Adipocyte (in vitro differentiated cells): Measurements from ENCODE around the gene DNAJC16.

ENCODE experiments used
- DNase-seq: peaks from one replicate; pipeline ENCODE4 v3.0.0-alpha.2; 2015; ENCODE audit warnings: low read depth
- H3K27me3 ChIP-seq: replicated peaks from 2 replicates; pipeline ENCODE4 v1.7.0; 2013; ENCODE audit warnings: mild to moderate bottlenecking, low read length, moderate library complexity; ENCODE audit not compliant: control insufficient read depth, insufficient read depth
- H3K36me3 ChIP-seq: 2 replicates; pipeline ENCODE4 v1.7.0; 2013; ENCODE audit warnings: low read length, mild to moderate bottlenecking, moderate library complexity; ENCODE audit not compliant: control insufficient read depth, insufficient read depth, severe bottlenecking
- H3K4me1 ChIP-seq: 2 replicates; pipeline ENCODE4 v1.7.0; 2013; ENCODE audit warnings: mild to moderate bottlenecking, low read length, moderate library complexity; ENCODE audit not compliant: control insufficient read depth, insufficient read depth
- H3K4me3 ChIP-seq: 2 replicates; pipeline ENCODE4 v1.7.0; 2013; ENCODE audit warnings: mild to moderate bottlenecking, low read length, moderate library complexity
- H3K9ac ChIP-seq: 2 replicates; pipeline ENCODE4 v1.7.0; 2013; ENCODE audit warnings: mild to moderate bottlenecking, low read length, moderate library complexity
- H3K9me3 ChIP-seq: 2 replicates; pipeline ENCODE4 v1.7.0; 2013; ENCODE audit warnings: mild to moderate bottlenecking, low read length, moderate library complexity; ENCODE audit not compliant: control insufficient read depth

Gene DNAJC16

DNA sequence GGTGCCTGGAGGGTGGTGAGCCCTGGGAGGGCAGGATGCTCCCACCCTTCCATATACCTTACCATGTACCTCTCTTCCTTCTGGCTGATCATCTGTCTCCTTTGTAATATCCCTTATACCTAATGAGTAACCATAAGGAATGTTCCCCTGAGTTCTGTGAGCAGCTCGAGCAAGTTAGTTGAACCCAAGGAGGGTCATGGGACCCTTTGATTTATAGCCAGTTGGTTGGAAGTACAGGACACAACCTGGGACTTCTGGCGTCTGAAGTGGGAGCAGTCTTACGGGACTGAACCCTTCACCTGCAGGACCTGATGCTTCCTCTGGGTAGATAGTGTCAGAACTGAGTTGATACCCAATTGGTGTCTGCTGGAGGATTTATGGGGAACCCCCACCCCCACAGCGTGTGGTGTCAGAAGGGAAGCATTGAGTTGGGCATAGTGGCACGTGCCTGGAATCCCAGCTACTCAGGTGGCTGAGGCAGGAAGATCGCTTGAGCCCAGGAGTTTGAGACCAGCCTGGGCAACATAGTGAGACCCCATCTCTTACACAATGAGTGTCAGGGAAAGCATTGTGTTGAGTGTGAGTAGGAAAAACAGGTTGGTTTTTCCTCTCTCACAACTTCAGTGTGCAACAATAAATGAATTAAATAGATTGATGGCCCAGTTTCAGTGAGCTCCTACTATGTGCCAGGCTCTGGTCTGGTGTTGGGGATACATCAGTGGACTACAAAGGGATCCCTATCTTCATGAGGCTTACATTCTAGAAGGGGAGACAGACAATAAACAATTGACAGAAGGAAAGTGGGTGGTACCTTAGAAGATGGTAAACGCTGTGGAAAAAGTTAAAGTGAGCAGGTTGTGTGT is 16.0 kb downstream of the DNAJC16 start:
- Histone ChIP-seq H3K9me3 (no peaks in the 10 kb centered on the region), H3K9ac (no peak overlapping the region), H3K4me1 (peaks cover 12% of the 10 kb centered on the region), H3K27me3 (no peaks in the 10 kb centered on the region), H3K4me3 (no peak overlapping the region), H3K36me3 (peaks cover 86% of the 10 kb centered on the region)
- no peak for DNase-seq

- Histone ChIP-seq H3K36me3 (peaks cover 88% of the 10 kb centered on the region), H3K4me1 (peaks cover 12% of the 10 kb centered on the region), H3K27me3 (no peaks in the 10 kb centered on the region), H3K9ac (peak overlapping the region; percentile 32), H3K9me3 (no peaks in the 10 kb centered on the region), H3K4me3 (no peak overlapping the region)
- no peak for DNase-seq
Observed at GRCh38 chr1:15543251-15543588, 16.6 kb downstream of the DNAJC16 start.

GRCh38 chr1:15543589-15544568 is 17.2 kb downstream of the DNAJC16 start:
- H3K9me3 ChIP-seq, result no peaks in the 10 kb centered on the region
- H3K36me3 ChIP-seq, result peaks cover 90% of the 10 kb centered on the region
- no peaks in the 10 kb centered on the region for H3K27me3 ChIP-seq
- no peak overlapping the region for H3K4me3 ChIP-seq
- peak overlapping the region; percentile 32 for H3K9ac ChIP-seq
- DNase-seq, result peak; percentile 60
- peaks cover 12% of the 10 kb centered on the region for H3K4me1 ChIP-seq

GRCh38 chr1:15546641-15547040 is 20.0 kb downstream of the DNAJC16 start:
- Histone ChIP-seq H3K27me3 (no peaks in the 10 kb centered on the region), H3K9me3 (no peaks in the 10 kb centered on the region), H3K36me3 (peaks cover 83% of the 10 kb centered on the region), H3K4me1 (peaks cover 12% of the 10 kb centered on the region), H3K4me3 (no peak overlapping the region), H3K9ac (no peak overlapping the region)
- DNase-seq, result no peak

DNA sequence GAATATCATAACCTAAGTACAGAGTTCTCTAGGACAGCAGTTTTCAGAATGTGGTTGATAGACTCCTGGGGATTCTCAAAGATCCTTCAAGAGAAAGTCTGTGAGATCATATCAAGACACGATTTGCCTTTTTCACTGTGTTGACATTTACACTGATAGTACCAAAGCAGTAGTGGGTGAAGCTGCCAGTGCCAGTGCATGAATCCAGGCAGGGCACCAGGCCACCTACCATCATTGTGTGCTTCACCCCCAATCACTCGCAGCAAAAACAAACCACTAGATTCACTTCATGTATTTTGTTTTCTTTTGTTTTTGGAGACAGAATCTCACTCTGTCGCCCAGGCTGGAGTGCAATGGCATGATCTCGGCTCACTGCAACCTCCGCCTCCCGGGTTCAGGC is 23.9 kb downstream of the DNAJC16 start:
- no peak overlapping the region for H3K9ac ChIP-seq
- H3K4me3 ChIP-seq, result no peak overlapping the region
- H3K36me3 ChIP-seq, result peaks cover 53% of the 10 kb centered on the region
- no peaks in the 10 kb centered on the region for H3K9me3 ChIP-seq
- H3K27me3 ChIP-seq, result no peaks in the 10 kb centered on the region
- no peaks in the 10 kb centered on the region for H3K4me1 ChIP-seq
- DNase-seq, result no peak

DNA sequence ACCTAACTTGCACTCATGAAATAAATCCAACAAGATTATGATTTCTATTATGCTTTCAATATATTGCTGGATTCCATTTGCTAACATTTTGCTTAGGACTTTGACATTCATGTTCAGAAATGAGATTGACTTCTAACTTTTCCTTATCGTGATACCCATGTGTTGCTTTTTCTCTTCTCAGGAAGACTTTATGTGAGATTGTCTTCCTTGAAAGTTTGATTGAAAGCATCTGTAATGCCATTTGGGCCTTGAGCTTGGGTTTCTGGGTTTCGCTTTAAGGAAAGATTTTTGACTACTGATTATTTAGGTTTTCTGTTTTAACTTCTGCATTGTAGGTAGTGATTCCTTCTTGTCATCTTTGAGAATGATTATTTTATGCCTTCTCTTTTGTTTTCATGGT is 30.4 kb downstream of the DNAJC16 start:
- H3K9ac ChIP-seq, result no peak overlapping the region
- H3K4me1 ChIP-seq, result peaks cover 5% of the 10 kb centered on the region
- no peak for DNase-seq
- H3K36me3 ChIP-seq, result peaks cover 35% of the 10 kb centered on the region
- H3K9me3 ChIP-seq, result no peaks in the 10 kb centered on the region
- no peak overlapping the region for H3K4me3 ChIP-seq
- H3K27me3 ChIP-seq, result no peaks in the 10 kb centered on the region

DNA sequence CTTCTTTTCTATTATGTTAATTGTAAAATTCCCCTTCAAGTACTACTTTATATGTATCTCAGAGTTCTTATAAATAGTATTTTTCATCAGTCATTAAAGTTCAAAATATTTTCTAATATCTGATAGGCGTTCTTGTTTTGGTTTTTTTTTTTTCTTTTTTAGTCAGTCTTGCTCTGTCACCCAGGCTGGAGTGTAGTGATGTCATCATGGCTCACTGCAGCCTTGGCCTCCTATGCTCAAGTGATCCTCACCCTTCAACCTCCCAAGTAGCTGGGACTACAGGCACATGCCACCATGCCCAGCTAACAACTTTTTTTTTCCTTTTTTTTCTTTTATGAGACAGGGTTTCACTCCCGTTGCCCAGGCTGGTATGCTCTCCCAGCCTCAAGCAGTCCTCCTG is 30.9 kb downstream of the DNAJC16 start:
- Histone ChIP-seq H3K36me3 (peaks cover 41% of the 10 kb centered on the region), H3K27me3 (no peaks in the 10 kb centered on the region), H3K4me3 (no peak overlapping the region), H3K4me1 (peaks cover 5% of the 10 kb centered on the region), H3K9ac (no peak overlapping the region), H3K9me3 (no peaks in the 10 kb centered on the region)
- no peak for DNase-seq

GRCh38 chr1:15558516-15558915 is 31.9 kb downstream of the DNAJC16 start:
- H3K9me3 ChIP-seq, result no peaks in the 10 kb centered on the region
- peaks cover 47% of the 10 kb centered on the region for H3K36me3 ChIP-seq
- no peak for DNase-seq
- H3K27me3 ChIP-seq, result no peaks in the 10 kb centered on the region
- H3K4me3 ChIP-seq, result no peak overlapping the region
- H3K4me1 ChIP-seq, result peaks cover 5% of the 10 kb centered on the region
- no peak overlapping the region for H3K9ac ChIP-seq

GRCh38 chr1:15559189-15559810 is 32.7 kb downstream of the DNAJC16 start:
- no peak overlapping the region for H3K4me3 ChIP-seq
- DNase-seq, result no peak
- peaks cover 48% of the 10 kb centered on the region for H3K36me3 ChIP-seq
- H3K4me1 ChIP-seq, result peaks cover 5% of the 10 kb centered on the region
- H3K9ac ChIP-seq, result no peak overlapping the region
- H3K9me3 ChIP-seq, result no peaks in the 10 kb centered on the region
- no peaks in the 10 kb centered on the region for H3K27me3 ChIP-seq

GRCh38 chr1:15568387-15569073 is 41.9 kb downstream of the DNAJC16 start:
- DNase-seq, result no peak
- H3K4me1 ChIP-seq, result peaks cover 9% of the 10 kb centered on the region
- H3K9me3 ChIP-seq, result no peaks in the 10 kb centered on the region
- H3K9ac ChIP-seq, result no peak overlapping the region
- H3K27me3 ChIP-seq, result no peaks in the 10 kb centered on the region
- peaks cover 69% of the 10 kb centered on the region for H3K36me3 ChIP-seq
- no peak overlapping the region for H3K4me3 ChIP-seq
